Measurements from ENCODE around the gene DAAM1.

Gene DAAM1

GRCh38 chr14:59187802-59188460, 536 bp upstream of the DAAM1 start:
- ATAC-seq (peak; percentile 0), DNase-seq (peak; percentile 38)

- ATAC-seq: peak; percentile 2
- DNase-seq: peak; percentile 49
Measured at GRCh38 chr14:59189091-59189785, 771 bp downstream of the DAAM1 start.

- ATAC-seq: peak; percentile 21
- peak; percentile 83 for DNase-seq
Measured at GRCh38 chr14:59189786-59190368, 1.4 kb downstream of the DAAM1 start.

GRCh38 chr14:59190372-59190771, 1.9 kb downstream of the DAAM1 start:
- DNase-seq: peak; percentile 5
- ATAC-seq: no peak

- no peak for DNase-seq
- ATAC-seq: no peak
Measured at GRCh38 chr14:59195912-59196311, 7.4 kb downstream of the DAAM1 start.

- ATAC-seq (no peak), DNase-seq (no peak)
Measured at GRCh38 chr14:59197695-59198262, 9.3 kb downstream of the DAAM1 start.

- ATAC-seq: no peak
Measured at GRCh38 chr14:59199205-59199604, 10.7 kb downstream of the DAAM1 start.

GRCh38 chr14:59199614-59200013, 11.1 kb downstream of the DAAM1 start:
- no peak for ATAC-seq
- DNase-seq: no peak

More at GRCh38 chr14:59199205-59199604, 10.7 kb downstream of the DAAM1 start:
- DNase-seq: no peak

- no peak for DNase-seq
Measured at GRCh38 chr14:59200195-59200594, 11.7 kb downstream of the DAAM1 start.

GRCh38 chr14:59202031-59202430, 13.6 kb downstream of the DAAM1 start:
- DNase-seq (peak; percentile 15), ATAC-seq (no peak)

More at GRCh38 chr14:59200195-59200594, 11.7 kb downstream of the DAAM1 start:
- ATAC-seq: no peak

- ATAC-seq (no peak), DNase-seq (no peak)
Measured at GRCh38 chr14:59204305-59204704, 15.8 kb downstream of the DAAM1 start.

- DNase-seq (no peak), ATAC-seq (no peak)
Measured at GRCh38 chr14:59206892-59207291, 18.4 kb downstream of the DAAM1 start.

GRCh38 chr14:59207506-59207933, 19.1 kb downstream of the DAAM1 start:
- DNase-seq (no peak), ATAC-seq (no peak)

GRCh38 chr14:59208224-59208814, 19.9 kb downstream of the DAAM1 start:
- ATAC-seq: no peak

GRCh38 chr14:59208954-59209353, 20.5 kb downstream of the DAAM1 start:
- DNase-seq (no peak), ATAC-seq (no peak)

More at GRCh38 chr14:59208224-59208814, 19.9 kb downstream of the DAAM1 start:
- DNase-seq: no peak

- no peak for ATAC-seq
- no peak for DNase-seq
Measured at GRCh38 chr14:59210621-59211020, 22.2 kb downstream of the DAAM1 start.

GRCh38 chr14:59213368-59214315, 25.2 kb downstream of the DAAM1 start:
- DNase-seq (no peak), ATAC-seq (no peak)

GRCh38 chr14:59214702-59215302, 26.3 kb downstream of the DAAM1 start:
- ATAC-seq (no peak), DNase-seq (no peak)

- ATAC-seq: no peak
- DNase-seq: no peak
Measured at GRCh38 chr14:59215322-59215721, 26.9 kb downstream of the DAAM1 start.

GRCh38 chr14:59215757-59216156, 27.3 kb downstream of the DAAM1 start:
- DNase-seq: no peak
- ATAC-seq: no peak

- ATAC-seq: no peak
- DNase-seq: no peak
Measured at GRCh38 chr14:59217011-59217410, 28.5 kb downstream of the DAAM1 start.
